ENCODE results near the gene MRAP2.

Gene MRAP2

GRCh38 chr6:84135291-84135690, 101.7 kb downstream of the MRAP2 start:
- no peak for DNase-seq (ENCODE audit: low read depth)

- DNase-seq (ENCODE audit: low read depth), result no peak
Measured at GRCh38 chr6:84136364-84137050, 102.9 kb downstream of the MRAP2 start.

- no peak for DNase-seq (ENCODE audit: low read depth)
Measured at GRCh38 chr6:84137051-84137375, 103.4 kb downstream of the MRAP2 start.

- no peak for DNase-seq (ENCODE audit: low read depth)
Measured at GRCh38 chr6:84137989-84138575, 104.5 kb downstream of the MRAP2 start.

- no peak for DNase-seq (ENCODE audit: low read depth)
Measured at GRCh38 chr6:84139311-84139710, 105.7 kb downstream of the MRAP2 start.

Measured in stimulated activated CD8-positive, alpha-beta memory T cell treated with anti-CD3 and anti-CD28 coated beads, Interleukin-15, amount 100 ng/mL, for 1 hour (primary cell).